ENCODE measurements around the gene RAET1E. TPM values are rescaled to one million over a fixed set of nuclear protein-coding genes. Genes with fewer than 3 reads are reported as not detected.
"Not testable (repeated sequence)": the region's sequence is repeated elsewhere in the genome, so short reads cannot be mapped to it uniquely, and the experiment has no call there.

Gene RAET1E
- total RNA-seq, 1 donor, result not detected

DNA sequence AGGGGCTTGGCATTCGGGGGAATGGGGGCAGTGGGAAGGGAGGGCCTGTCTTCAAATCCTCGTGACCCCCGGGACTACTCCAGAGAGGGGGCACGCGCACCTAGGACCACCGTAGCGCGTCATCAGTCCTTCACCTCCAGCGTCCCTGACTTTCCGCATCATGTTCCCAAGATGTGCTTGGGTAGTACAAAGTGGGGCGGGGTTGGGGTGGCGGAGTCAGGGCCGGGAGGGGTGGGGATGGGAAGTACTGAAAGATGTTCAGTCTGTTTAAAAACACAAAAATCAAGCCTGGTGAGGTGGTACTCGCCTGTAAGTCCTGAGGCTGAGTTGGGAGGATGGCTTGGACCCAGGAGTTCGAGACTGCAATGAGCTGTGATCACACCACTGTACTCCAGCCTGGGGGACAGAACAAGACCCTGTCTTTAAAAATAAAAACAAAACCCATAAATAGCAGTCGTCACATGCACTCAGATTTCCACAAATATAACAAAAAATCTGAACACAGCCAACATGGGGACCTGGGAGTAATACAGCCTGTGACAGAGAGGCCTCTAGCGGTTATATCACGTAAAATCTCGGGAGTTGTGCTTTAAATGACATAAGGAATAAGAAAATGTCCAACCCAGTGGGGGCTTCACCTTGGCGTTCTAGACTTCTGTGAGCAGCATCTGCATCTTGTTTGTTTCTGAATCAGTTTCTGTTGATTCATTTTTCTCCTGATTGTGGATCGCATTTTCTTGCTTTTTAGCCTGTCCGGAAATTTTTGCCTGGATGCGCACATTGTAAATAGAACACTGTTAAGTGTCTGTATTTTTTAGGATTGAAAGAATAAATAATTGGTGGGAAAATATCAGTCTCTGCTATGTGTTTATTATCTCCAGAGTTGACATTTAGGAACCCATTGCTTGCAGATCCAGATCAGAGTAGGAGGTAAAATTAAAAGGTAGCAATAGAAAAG lies 33.1 kb downstream of the RAET1E start:
- H3K4me3 ChIP-seq (ENCODE audit: low read depth, low read length), result peak overlapping the region; percentile 73
- TF ChIP-seq, protein P1, sequence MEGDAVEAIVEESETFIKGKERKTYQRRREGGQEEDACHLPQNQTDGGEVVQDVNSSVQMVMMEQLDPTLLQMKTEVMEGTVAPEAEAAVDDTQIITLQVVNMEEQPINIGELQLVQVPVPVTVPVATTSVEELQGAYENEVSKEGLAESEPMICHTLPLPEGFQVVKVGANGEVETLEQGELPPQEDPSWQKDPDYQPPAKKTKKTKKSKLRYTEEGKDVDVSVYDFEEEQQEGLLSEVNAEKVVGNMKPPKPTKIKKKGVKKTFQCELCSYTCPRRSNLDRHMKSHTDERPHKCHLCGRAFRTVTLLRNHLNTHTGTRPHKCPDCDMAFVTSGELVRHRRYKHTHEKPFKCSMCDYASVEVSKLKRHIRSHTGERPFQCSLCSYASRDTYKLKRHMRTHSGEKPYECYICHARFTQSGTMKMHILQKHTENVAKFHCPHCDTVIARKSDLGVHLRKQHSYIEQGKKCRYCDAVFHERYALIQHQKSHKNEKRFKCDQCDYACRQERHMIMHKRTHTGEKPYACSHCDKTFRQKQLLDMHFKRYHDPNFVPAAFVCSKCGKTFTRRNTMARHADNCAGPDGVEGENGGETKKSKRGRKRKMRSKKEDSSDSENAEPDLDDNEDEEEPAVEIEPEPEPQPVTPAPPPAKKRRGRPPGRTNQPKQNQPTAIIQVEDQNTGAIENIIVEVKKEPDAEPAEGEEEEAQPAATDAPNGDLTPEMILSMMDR (IDR thresholded peaks at IDR 0.05; ENCODE audit: insufficient read depth, low read depth, low read length), result peak; percentile 72
- peak; percentile 80 for DNase-seq (ENCODE audit: low read depth)

- DNase-seq (ENCODE audit: low read depth), result peak; percentile 84
- H3K4me3 ChIP-seq (ENCODE audit: low read depth, low read length), result peak within 1 kb of the TSS; percentile 73
- TF ChIP-seq, protein P1 (IDR thresholded peaks at IDR 0.05; ENCODE audit: insufficient read depth, low read depth, low read length), result no peak
Observed at GRCh38 chr6:149863698-149864577, 34.0 kb downstream of the RAET1E start, which contains the start of gene LRP11. Gene LRP11 (minus strand): TSS chr6:149864359. CDS start chr6:149864020, 339 bp downstream.

DNA sequence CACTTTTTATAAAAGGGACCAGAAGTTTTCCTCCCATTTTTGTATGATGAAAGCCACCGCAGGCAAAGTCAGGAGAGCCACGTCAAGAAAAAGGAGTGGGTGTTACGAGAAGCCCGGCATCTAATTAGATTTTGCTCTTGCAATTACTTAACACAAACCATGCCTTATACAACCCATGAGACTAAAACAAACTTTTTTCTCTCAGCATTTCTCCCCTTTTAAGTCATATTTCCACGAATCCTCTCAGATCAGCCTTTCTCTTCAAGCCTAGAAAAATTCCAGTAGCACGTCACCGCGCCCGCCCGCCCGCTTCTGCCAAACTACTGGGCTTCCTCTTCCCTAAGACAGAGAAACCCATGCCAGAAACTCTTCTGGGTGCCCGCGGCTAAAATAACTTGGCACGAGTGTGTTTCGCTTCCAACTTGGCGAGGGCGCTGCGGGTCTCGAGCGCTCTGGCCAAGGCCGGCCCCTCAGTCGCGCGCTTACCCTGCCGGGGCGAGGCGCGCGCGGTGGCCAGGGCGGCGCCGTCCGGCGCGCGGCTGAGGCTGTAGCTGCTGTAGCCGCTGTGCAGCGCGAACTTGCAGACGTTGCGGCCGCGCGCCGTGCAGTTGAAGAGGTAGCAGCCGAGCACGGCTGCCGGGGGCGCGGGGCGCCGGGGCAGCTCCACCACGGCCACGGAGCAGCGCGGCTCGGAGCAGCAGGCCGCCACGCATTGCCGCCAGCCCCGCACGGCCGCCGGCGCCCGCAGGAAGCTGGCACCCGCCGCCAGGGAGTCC lies 34.8 kb downstream of the RAET1E start:
- H3K4me3 ChIP-seq (ENCODE audit: low read depth, low read length), result peak overlapping the region; percentile 73
- TF ChIP-seq, protein P1 (IDR thresholded peaks at IDR 0.05; ENCODE audit: insufficient read depth, low read depth, low read length), result no peak
- DNase-seq (ENCODE audit: low read depth), result peak; percentile 66

- not testable (repeated sequence) for DNase-seq (ENCODE audit: low read depth)
- H3K4me3 ChIP-seq (ENCODE audit: low read depth, low read length), result peak overlapping the region; percentile 73
Observed at GRCh38 chr6:149862424-149862738, 35.5 kb downstream of the RAET1E start.

DNA sequence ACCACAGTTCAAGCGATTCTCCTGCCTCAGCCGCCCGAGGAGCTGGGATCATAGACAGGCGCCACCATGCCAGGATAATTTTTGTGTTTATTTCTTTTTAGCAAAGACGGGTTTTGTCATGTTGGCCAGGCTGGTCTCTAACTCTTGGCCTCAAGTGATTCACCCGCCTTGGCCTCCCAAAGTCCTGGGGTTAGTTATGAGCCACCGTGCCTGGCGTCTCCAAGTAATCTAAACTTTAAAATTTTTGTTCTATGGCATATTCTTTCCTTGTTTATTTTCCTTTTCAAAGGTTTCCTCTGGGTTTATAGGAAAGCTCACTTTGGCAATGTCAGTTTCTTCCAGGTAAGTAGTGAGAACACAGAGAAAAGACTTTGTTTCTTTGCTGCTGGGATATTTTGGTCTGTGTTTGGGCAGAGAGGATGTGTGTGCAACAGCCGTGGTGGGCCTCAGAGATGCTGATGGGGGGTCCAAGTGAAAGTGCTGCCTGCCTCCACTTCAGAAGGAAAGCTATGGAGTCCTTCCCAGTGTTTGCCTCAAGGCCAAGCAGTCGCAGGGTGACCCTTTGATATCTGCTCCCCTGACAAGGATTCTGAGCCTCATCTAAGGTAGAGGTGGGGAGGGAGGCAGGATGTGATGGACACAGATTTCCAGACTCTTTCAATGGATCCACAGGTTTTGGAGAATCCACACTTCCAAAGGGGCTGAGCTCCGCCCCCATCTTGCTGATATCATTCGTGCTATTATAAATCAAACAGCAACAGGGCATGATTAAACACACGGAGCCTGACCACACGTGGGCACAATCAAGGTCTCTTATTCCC lies 36.1 kb downstream of the RAET1E start:
- DNase-seq (ENCODE audit: low read depth), result no peak
- TF ChIP-seq, protein P1 (IDR thresholded peaks at IDR 0.05; ENCODE audit: insufficient read depth, low read depth, low read length), result no peak
- peak overlapping the region; percentile 73 for H3K4me3 ChIP-seq (ENCODE audit: low read depth, low read length)

DNA sequence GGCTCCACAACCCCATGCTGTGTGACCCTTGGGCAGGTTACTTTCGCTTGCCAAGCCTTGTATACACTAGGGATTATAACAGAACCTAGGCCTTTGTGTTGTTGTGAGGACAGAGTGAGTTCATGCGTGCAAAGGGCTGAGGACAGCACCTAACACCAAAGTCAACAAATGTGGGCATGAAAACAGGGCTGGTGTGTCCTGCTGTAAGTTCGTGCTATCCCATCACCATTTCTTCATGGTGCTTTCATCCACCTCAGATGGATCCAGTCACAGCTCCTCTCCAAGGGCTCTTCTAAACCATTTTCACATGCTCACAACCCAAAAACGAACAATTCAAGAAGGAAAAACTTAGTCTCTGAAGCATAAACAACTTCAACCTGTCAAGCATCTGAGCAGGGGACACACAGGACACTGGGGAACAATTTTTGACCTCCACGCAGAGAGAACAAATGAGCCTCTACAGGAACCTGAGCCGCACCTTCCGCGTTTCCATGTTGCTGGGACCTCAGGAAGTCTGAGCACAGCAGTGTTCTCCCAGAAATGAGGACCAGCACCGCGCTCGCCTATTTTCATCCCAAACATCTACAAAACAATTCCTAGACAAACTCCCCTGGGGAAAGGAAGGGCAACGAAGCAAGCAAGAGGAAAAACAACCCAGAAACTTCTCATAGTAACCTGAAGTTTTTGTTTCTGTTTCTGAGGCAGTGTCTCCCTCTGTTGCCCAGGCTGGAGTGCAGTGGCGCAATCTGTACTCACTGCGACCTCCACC lies 36.9 kb downstream of the RAET1E start:
- TF ChIP-seq, protein P1 (IDR thresholded peaks at IDR 0.05; ENCODE audit: insufficient read depth, low read depth, low read length), result peak; percentile 28
- peak; percentile 69 for DNase-seq (ENCODE audit: low read depth)
- H3K4me3 ChIP-seq (ENCODE audit: low read depth, low read length), result no peak overlapping the region
